BJ (cell line): Measurements from ENCODE around the gene CELA3B. TPM values are rescaled to one million over a fixed set of nuclear protein-coding genes. Genes with fewer than 3 reads are reported as not detected.
"Not testable (repeated sequence)": the region's sequence is repeated elsewhere in the genome, so short reads cannot be mapped to it uniquely, and the experiment has no call there.

Experiments
- CTCF ChIA-PET: fragments of 350-600 bp; formaldehyde crosslinking; extraction: SDS; loops from one replicate; lab custom pipeline; 2021; ENCODE audit warnings: antibody characterized with exemption, inconsistent platforms; lab: Yijun Ruan, JAX
- POLR2A ChIA-PET: fragments of 300-600 bp; sonication (Branson Sonifier 250); formaldehyde crosslinking; extraction: SDS; loops from one replicate; lab custom pipeline; 2021; ENCODE audit warnings: antibody characterized with exemption; lab: Charles Lee
- DNase-seq: peaks from one replicate; pipeline ENCODE4 v3.0.0-alpha.2; 2011; ENCODE audit warnings: low read depth
- H3K27me3 ChIP-seq: 2 replicates; pipeline ENCODE4 v1.6.0; 2011; ENCODE audit warnings: low read length; ENCODE audit not compliant: control insufficient read depth, insufficient read depth
- H3K36me3 ChIP-seq: 2 replicates; pipeline ENCODE4 v1.5.1; 2011; ENCODE audit warnings: low read length; ENCODE audit not compliant: control insufficient read depth, insufficient read depth
- H3K4me3 ChIP-seq: 2 replicates; pipeline ENCODE4 v1.5.1; 2011; ENCODE audit warnings: low read depth, mild to moderate bottlenecking, control low read depth, low read length
- CTCF ChIP-seq: IDR thresholded peaks from 2 replicates; pipeline ENCODE4 v1.5.1; 2011; ENCODE audit warnings: low read depth, mild to moderate bottlenecking, control low read depth, inconsistent platforms, low read length, moderate library complexity; ENCODE audit not compliant: insufficient read depth
- polyA plus RNA-seq: library from polyadenylated mRNA; depleted of rRNA; stranded (reverse); fragments of >200 nt; gene quantifications from 2 replicates; pipeline ENCODE4 v1.2.3, GENCODE V29; 2011

The CELA3B gene
- polyA plus RNA-seq, 1 experiment, result not detected

GRCh38 chr1:21942464-21942863 is 34.4 kb upstream of the CELA3B start:
- CTCF ChIA-PET, result interaction anchor here (0.6 to 1.2 kb wide), 3 partner anchors 13 to 60 kb away, joined by 3 read pairs; no protein-coding TSS in a partner anchor
- no peaks in the 10 kb centered on the region for H3K36me3 ChIP-seq
- POLR2A ChIA-PET, result no interaction called here
- TF ChIP-seq CTCF, result no peak
- no peaks in the 10 kb centered on the region for H3K27me3 ChIP-seq
- DNase-seq, result no peak
- no peak overlapping the region for H3K4me3 ChIP-seq

GRCh38 chr1:21942959-21943640 is 33.7 kb upstream of the CELA3B start:
- ChIA-PET CTCF (interaction anchor here (0.6 to 1.7 kb wide), 4 partner anchors 12 to 61 kb away, joined by 3 to 4 read pairs (median 3); no protein-coding TSS in a partner anchor), POLR2A (interaction anchor here (0.5 kb wide), 1 partner anchor 93 kb away, joined by 9 read pairs; no protein-coding TSS in a partner anchor)
- not testable (repeated sequence) for H3K27me3 ChIP-seq, H3K4me3 ChIP-seq, DNase-seq, H3K36me3 ChIP-seq

DNA sequence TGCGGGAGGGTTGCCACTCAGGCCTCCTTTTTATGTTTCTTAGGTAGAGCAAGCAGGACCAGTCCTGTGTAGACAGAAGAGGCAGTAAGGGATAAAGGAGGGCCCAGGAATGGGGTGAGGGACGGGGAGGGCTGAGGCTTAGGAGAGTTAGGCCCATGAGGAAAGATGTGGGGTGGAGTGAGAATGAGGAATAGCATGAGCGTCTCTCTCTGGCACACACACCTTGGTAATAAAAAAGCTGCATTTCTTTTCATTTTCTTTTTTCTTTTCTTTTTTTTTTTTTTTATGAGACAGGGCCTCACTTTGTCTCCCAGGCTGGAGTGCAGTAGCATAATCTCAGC is 32.1 kb upstream of the CELA3B start:
- CTCF ChIA-PET, result no interaction called here

GRCh38 chr1:21946836-21947587 is 29.8 kb upstream of the CELA3B start:
- no peaks in the 10 kb centered on the region for H3K36me3 ChIP-seq
- TF ChIP-seq CTCF, result no peak
- H3K27me3 ChIP-seq, result no peaks in the 10 kb centered on the region
- DNase-seq, result no peak
- CTCF ChIA-PET, result interaction anchor here (1.2 to 1.7 kb wide), 2 partner anchors 8 to 9 kb away, joined by 3 read pairs; no protein-coding TSS in a partner anchor
- POLR2A ChIA-PET, result no interaction called here
- H3K4me3 ChIP-seq, result no peak overlapping the region

More for the DNA sequence above, 32.1 kb upstream of the CELA3B start:
- POLR2A ChIA-PET, result no interaction called here
- TF ChIP-seq CTCF, result no peak
- DNase-seq, result no peak
- H3K36me3 ChIP-seq, result no peaks in the 10 kb centered on the region
- no peak overlapping the region for H3K4me3 ChIP-seq
- H3K27me3 ChIP-seq, result no peaks in the 10 kb centered on the region

DNA sequence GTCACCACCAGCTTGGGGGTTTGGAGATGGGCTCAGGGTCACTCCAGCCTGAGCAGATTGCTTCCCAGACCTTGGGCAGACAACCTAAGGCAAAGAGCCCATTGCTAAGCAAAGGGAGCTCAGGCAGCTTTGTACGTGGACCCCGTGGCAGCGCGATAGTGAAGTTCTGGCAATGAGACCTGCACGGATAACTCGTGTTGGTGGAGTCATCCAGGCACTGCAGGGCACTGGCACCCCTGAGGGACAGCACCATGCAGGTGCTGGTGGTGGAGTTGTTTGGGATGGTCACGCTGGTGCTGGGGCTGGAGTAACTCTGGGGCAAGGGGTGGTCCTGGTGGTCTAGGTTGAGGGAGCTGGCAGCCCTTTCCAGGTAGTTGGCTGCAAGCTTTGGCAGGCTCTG is 26.1 kb upstream of the CELA3B start:
- no peak for DNase-seq
- H3K36me3 ChIP-seq, result no peaks in the 10 kb centered on the region
- ChIA-PET CTCF (interaction anchor here (0.6 to 1.3 kb wide), 4 partner anchors 8 to 52 kb away, joined by 3 to 7 read pairs (median 3); no protein-coding TSS in a partner anchor), POLR2A (no interaction called here)
- no peak overlapping the region for H3K4me3 ChIP-seq
- H3K27me3 ChIP-seq, result no peaks in the 10 kb centered on the region
- TF ChIP-seq CTCF, result no peak
